Suprapubic skin (tissue), 4 donors: ENCODE data around the gene RXRA. TPM values are rescaled to one million over a fixed set of nuclear protein-coding genes. Genes with fewer than 3 reads are reported as not detected.

ENCODE experiments used
- DNase-seq, 2 donors: peaks; one replicate each; pipeline ENCODE4 v3.0.0-alpha.2; 2019; ENCODE audit warnings: low spot score in 2 of 2
- H3K27ac ChIP-seq: fragments of 200-600 bp; sonication (generic); one replicate; pipeline ENCODE4 v1.5.1; 2019
- H3K27me3 ChIP-seq: fragments of 200-600 bp; sonication (generic); one replicate; pipeline ENCODE4 v1.5.1; 2019
- H3K36me3 ChIP-seq: fragments of 200-600 bp; sonication (generic); one replicate; pipeline ENCODE4 v1.5.1; 2019
- H3K4me1 ChIP-seq: fragments of 200-600 bp; sonication (generic); one replicate; pipeline ENCODE4 v1.5.1; 2019
- H3K4me3 ChIP-seq: fragments of 200-600 bp; sonication (generic); one replicate; pipeline ENCODE4 v1.5.1; 2019; ENCODE audit warnings: mild to moderate bottlenecking
- H3K9me3 ChIP-seq: fragments of 200-600 bp; sonication (generic); one replicate; pipeline ENCODE4 v1.5.1; 2019
- EP300 ChIP-seq: sonication (generic); formaldehyde crosslinking; IDR thresholded peaks from one replicate; pipeline ENCODE4 v1.6.1; 2017; ENCODE audit warnings: antibody characterized with exemption
- POLR2A ChIP-seq, 2 donors: fragments of 450-650 bp; IDR thresholded peaks; one replicate each; pipeline ENCODE4 v1.6.1; 2017; ENCODE audit warnings: antibody characterized with exemption in 2 of 2, mild to moderate bottlenecking in 2 of 2, moderate library complexity in 2 of 2
- POLR2AphosphoS5 ChIP-seq, 3 donors: sonication (generic); formaldehyde crosslinking; IDR thresholded peaks; one replicate each; pipeline ENCODE4 v1.6.1; 2017; ENCODE audit warnings: antibody characterized with exemption in 3 of 3
- WGBS: methylation state at CpG from one replicate; pipeline ENCODE4 v1.1.5; 2018; 5-methylcytosine and 5-hydroxymethylcytosine counted together
- total RNA-seq, 4 donors: library from RNA; depleted of rRNA; stranded (reverse); fragments of >200 nt; gene quantifications; one replicate each; pipeline ENCODE4 v1.1.0, GENCODE V29; 2016
- TF ChIP-seq, protein P1 (sequence below), 2 donors: fragments of 200-600 bp in 1 of 2; fragments of 450-650 bp in 1 of 2; sonication (generic) in 1 of 2; IDR thresholded peaks; one replicate each; pipeline ENCODE4 v1.5.1; 2016 to 2019; ENCODE audit warnings: antibody characterized with exemption in 2 of 2, mild to moderate bottlenecking in 1 of 2, moderate library complexity in 1 of 2

The RXRA gene
- total RNA-seq, 4 donors from 2014 or later, result 165 to 240 (median 185) TPM

DNA sequence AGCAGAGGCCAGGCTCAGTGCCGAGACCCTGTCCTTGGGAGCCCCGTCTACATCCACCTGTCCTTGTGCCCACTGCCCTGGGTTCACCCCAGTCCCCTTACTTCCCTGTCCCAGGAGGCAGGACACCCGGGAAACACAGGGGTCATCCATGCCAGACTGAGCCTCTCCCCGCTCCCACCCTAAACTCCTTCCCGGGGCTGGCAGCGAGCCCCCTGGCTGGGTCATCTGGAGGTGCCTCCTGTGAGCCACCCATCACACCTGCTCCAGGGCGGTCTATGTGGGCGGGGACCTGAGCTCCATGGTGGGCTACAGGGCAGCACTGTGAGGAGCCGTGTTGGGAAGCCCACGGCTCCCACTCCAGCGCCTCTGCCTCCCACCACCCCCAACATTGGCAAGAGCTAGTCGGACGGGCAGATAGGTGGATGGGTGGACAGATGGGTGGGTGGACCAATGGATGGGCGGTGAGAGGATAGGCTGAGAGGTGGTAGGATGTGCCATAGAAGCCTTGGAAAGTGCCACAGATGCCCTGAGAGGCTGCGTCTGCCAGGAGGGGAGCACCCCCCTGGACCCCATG lies 42.5 kb upstream of the RXRA start:
- no peak overlapping the region for H3K27ac ChIP-seq

DNA sequence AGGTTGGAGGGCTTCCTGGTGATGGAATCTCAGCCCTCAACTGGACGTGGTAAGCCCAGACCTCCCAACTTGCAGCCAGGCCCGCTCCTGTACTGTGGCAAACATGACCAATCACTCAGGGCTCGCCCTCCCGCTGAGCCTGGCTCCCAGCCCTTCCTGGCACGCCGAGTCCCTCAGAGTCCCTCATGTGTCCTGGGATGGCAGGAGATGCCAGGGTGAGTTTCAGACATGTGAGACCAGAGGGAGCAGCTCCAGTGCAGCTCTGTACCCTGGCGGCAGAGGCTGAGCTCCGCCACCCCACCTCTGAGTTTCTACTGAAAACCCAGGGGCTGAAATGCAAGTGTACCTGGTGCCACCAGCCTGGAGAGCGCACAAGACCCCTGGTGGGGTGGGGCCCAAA lies 42.0 kb upstream of the RXRA start:
- Histone ChIP-seq H3K9me3 (no peaks in the 10 kb centered on the region), H3K36me3 (no peaks in the 10 kb centered on the region), H3K27ac (no peak overlapping the region), H3K4me3 (no peak overlapping the region), H3K4me1 (peaks cover 38% of the 10 kb centered on the region), H3K27me3 (no peaks in the 10 kb centered on the region)
- WGBS, result 54% methylated on average over 7 of the region's 9 CpGs
- TF ChIP-seq POLR2AphosphoS5 (IDR thresholded peaks at IDR 0.05), result no peak
- no peak for TF ChIP-seq POLR2A (IDR thresholded peaks at IDR 0.05)
- TF ChIP-seq EP300, result no peak
- TF ChIP-seq, protein P1, sequence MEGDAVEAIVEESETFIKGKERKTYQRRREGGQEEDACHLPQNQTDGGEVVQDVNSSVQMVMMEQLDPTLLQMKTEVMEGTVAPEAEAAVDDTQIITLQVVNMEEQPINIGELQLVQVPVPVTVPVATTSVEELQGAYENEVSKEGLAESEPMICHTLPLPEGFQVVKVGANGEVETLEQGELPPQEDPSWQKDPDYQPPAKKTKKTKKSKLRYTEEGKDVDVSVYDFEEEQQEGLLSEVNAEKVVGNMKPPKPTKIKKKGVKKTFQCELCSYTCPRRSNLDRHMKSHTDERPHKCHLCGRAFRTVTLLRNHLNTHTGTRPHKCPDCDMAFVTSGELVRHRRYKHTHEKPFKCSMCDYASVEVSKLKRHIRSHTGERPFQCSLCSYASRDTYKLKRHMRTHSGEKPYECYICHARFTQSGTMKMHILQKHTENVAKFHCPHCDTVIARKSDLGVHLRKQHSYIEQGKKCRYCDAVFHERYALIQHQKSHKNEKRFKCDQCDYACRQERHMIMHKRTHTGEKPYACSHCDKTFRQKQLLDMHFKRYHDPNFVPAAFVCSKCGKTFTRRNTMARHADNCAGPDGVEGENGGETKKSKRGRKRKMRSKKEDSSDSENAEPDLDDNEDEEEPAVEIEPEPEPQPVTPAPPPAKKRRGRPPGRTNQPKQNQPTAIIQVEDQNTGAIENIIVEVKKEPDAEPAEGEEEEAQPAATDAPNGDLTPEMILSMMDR (IDR thresholded peaks at IDR 0.05), result no peak
- DNase-seq, result no peak

More for the DNA sequence above, 42.5 kb upstream of the RXRA start:
- Histone ChIP-seq H3K36me3 (no peaks in the 10 kb centered on the region), H3K4me3 (no peak overlapping the region), H3K9me3 (no peaks in the 10 kb centered on the region), H3K4me1 (peaks cover 38% of the 10 kb centered on the region), H3K27me3 (no peaks in the 10 kb centered on the region)
- TF ChIP-seq POLR2AphosphoS5 (IDR thresholded peaks at IDR 0.05), result no peak
- TF ChIP-seq, protein P1 (IDR thresholded peaks at IDR 0.05), result no peak
- TF ChIP-seq POLR2A (IDR thresholded peaks at IDR 0.05), result no peak
- TF ChIP-seq EP300, result no peak
- no peak for DNase-seq
- no CpG with 5 or more reads among the region's 15 CpGs for WGBS

DNA sequence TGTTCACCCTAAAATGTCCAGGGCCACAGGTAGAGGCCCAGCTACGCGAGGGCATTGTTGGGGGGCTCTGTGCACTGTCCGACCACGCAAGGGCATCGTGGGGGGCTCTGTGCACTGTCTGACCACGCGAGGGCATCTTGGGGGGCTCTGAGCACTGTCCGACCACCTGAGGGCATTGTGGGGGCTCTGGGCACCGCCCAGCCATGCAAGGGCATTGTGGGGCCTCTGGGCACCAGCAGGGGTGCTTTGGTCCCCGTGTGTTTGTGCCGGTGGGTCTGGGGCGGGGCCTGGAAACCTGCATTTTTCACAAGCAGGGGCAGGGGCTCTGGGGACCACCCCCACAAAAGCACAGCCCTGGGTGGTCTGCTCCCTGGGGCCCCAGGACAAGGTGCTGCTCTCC lies 41.5 kb upstream of the RXRA start:
- TF ChIP-seq POLR2A (IDR thresholded peaks at IDR 0.05), result no peak
- TF ChIP-seq, protein P1 (IDR thresholded peaks at IDR 0.05), result no peak
- no peak for TF ChIP-seq POLR2AphosphoS5 (IDR thresholded peaks at IDR 0.05)
- TF ChIP-seq EP300, result no peak
- Histone ChIP-seq H3K9me3 (no peaks in the 10 kb centered on the region), H3K4me1 (peaks cover 38% of the 10 kb centered on the region)

DNA sequence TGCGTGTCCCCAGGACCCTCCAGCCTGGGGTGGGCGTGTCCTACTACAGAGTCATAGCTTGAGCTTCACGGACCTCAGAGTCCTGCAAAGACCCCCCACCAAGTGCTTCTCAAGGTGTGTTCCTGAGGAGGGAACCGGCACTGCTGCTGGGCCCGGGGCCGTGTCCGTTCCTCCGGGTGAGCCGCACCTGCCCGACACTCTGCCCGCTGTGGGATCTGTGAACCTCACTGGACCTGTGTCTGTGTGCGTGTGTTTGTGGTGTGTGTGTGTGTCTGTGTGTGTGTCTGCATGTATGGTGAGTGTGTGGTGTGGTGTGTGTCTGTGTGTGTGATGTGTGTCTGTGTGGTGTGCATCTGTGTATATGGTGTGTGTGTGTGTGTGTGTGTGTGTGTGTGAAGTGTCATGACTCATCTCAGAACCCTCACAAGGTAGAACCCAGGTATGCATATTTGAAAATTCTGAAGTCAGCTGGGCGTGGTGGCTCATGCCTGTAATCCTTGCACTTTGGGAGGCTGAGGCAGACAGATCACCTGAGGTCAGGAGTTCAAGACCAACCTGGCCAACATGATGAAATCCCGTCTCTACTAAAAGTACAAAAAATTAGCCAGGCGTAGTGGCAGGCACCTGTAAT lies 40.9 kb upstream of the RXRA start:
- no peak for TF ChIP-seq EP300
- TF ChIP-seq, protein P1 (IDR thresholded peaks at IDR 0.05), result no peak
- TF ChIP-seq POLR2AphosphoS5 (IDR thresholded peaks at IDR 0.05), result no peak
- TF ChIP-seq POLR2A (IDR thresholded peaks at IDR 0.05), result no peak
- 81% methylated on average over 4 of the region's 15 CpGs for WGBS
- peaks cover 38% of the 10 kb centered on the region for H3K4me1 ChIP-seq

More for the DNA sequence above, 41.5 kb upstream of the RXRA start:
- Histone ChIP-seq H3K36me3 (no peaks in the 10 kb centered on the region), H3K4me3 (no peak overlapping the region), H3K27ac (no peak overlapping the region), H3K27me3 (no peaks in the 10 kb centered on the region)
- 69% methylated on average over 8 of the region's 12 CpGs for WGBS
- no peak for DNase-seq

DNA sequence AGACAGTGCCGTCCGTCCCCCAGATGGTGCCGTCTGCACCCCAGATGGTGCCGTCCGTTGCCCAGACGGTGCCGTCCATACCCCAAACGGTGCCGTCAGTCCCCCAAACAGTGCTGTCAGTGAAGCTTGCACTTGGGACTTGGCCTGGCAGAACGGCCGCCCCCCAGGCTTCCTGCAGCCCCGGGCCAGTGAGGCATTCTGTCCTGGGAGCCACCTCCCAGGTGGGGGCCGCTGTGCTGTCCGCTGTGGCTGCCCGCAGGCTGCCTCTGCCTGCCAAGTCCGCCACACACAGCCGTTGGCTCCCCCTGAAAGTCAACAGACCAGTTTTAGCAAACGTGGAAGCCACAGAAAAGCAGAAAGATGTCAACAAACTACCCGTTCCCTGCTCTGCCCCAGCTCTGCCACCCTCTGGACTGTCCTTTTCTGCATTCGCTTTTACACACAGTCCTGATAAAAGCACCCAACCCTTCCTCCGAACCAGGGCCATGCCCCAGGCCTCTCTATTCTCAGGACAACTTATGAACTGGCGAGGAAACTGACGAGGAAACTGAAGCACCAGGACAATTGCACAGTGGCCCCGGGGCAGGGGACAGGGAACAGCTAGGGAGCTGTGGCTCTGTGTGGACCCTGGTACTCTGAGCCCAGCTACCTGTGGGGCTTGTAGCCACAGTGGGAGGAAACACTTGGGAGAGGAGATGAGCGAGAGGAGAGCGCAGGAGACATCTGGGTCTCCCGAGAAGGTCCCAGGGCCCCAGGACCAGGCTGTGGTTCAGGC lies 39.6 kb upstream of the RXRA start:
- peaks cover 46% of the 10 kb centered on the region for H3K4me1 ChIP-seq
- H3K27ac ChIP-seq, result no peak overlapping the region
- no peaks in the 10 kb centered on the region for H3K27me3 ChIP-seq

More for the DNA sequence above, 40.9 kb upstream of the RXRA start:
- Histone ChIP-seq H3K27ac (no peak overlapping the region), H3K4me3 (no peak overlapping the region), H3K9me3 (no peaks in the 10 kb centered on the region), H3K36me3 (no peaks in the 10 kb centered on the region), H3K27me3 (no peaks in the 10 kb centered on the region)
- DNase-seq, result no peak

More for the DNA sequence above, 39.6 kb upstream of the RXRA start:
- WGBS, result 54% methylated on average over 24 of the region's 27 CpGs
- Histone ChIP-seq H3K9me3 (no peaks in the 10 kb centered on the region), H3K36me3 (no peaks in the 10 kb centered on the region), H3K4me3 (no peak overlapping the region)
- TF ChIP-seq POLR2AphosphoS5 (IDR thresholded peaks at IDR 0.05), result no peak
- no peak for TF ChIP-seq EP300
- no peak for TF ChIP-seq POLR2A (IDR thresholded peaks at IDR 0.05)
- TF ChIP-seq, protein P1 (IDR thresholded peaks at IDR 0.05), result no peak
- DNase-seq, result no peak
